Esophagus mucosa (tissue), 1 donor: ENCODE results near the gene SDR42E1. TPM values are rescaled to one million over a fixed set of nuclear protein-coding genes. Genes with fewer than 3 reads are reported as not detected.
A peak's percentile ranks its signal among the peaks of the same experiment; 100 is the strongest.
"Not testable (repeated sequence)": the region's sequence is repeated elsewhere in the genome, so short reads cannot be mapped to it uniquely, and the experiment has no call there.

ENCODE experiments used
- ATAC-seq: fragments of 200-7000 bp; cut with Tn5 transposase; one replicate; pipeline ENCODE4 v1.9.1; 2020
- total RNA-seq: library from RNA; stranded (reverse); gene quantifications from one replicate; pipeline ENCODE4 v1.2.4, GENCODE V29; 2023
- donor health status: DM: yes; HTN: yes; CAD: no.

SDR42E1 gene
- total RNA-seq, 1 donor from 2014 or later: 14.5 TPM

DNA sequence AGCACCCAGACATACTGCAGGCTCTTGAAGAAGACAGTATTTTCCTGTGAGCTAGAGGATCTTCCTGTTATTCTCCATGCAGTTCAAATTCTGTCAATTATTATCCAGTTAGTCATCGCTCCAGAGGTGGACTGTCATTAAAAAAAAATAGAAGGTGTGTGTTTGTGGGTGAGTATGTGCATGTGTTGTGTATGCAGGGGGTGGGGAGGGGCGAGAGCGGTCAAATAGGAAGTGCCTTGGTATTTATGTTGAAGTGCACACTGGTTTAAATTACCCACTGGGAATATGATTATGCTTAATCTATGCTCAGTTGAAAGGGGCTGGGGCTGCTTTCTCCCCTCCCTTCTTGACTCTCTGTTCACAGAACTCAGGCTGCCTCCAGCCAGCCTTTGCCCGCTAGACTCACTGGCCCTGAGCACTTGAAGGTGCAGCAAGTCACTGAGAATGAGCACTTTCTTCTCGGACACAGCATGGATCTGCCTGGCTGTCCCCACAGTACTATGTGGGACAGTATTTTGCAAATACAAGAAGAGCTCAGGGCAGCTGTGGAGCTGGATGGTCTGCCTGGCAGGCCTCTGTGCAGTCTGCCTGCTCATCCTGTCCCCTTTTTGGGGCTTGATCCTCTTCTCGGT, 23.8 kb upstream of the SDR42E1 start, which contains the start of gene HSD17B2:
HSD17B2 (plus strand) TSS at position 273 of the 632 bp plus-strand sequence; CDS start at position 445, 172 bp downstream.
- ATAC-seq: peak; percentile 16

DNA sequence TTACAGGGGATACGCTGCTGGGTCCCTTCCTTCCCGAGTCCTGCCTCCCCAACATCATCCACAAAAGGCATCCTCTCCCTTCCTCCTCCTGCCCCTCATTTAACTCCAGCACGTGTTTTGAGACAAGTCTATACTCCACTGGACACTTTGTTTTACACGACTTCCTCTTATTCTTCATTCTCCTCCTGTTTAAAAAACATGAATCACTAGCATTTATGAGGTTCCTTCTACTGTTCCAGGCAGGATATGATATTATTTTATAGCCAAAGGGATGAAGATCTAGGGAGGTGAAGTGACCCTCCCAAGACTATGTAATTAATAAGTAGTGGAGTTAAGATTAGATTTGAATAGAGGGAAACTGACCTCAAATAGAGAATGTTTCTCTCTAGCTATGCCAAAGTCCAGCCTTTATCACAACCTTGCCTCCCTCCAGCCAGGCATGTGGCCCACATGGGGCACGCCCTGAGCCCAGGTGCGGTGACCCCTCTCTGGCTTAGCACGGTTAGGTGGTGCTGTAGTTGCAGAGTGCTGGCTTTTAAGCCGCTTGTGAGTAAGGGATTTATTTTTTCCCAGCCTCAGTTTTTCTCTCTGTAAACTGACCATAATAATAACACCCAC, 22.5 kb upstream of the SDR42E1 start:
- ATAC-seq: no peak

DNA sequence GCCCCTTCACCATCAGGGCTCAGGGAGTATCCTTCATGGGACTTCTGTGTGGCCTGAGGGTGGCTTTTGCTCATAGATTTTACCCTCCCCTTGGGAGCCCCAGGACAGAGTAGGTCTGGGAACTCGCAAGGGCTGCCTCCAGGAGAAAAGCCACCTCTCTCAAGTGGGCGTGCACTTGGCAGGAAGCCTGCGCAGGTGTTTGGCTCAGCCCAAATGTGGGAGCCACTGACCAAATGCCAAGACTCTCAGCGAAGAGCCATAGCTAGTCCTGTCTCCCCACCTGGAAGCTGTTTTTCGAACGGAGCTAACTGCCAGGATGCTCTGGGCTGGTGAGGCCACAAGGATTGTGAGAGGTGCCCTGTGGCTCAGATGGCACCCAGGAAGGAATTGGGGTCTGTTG, 21.7 kb upstream of the SDR42E1 start:
- peak; percentile 24 for ATAC-seq

DNA sequence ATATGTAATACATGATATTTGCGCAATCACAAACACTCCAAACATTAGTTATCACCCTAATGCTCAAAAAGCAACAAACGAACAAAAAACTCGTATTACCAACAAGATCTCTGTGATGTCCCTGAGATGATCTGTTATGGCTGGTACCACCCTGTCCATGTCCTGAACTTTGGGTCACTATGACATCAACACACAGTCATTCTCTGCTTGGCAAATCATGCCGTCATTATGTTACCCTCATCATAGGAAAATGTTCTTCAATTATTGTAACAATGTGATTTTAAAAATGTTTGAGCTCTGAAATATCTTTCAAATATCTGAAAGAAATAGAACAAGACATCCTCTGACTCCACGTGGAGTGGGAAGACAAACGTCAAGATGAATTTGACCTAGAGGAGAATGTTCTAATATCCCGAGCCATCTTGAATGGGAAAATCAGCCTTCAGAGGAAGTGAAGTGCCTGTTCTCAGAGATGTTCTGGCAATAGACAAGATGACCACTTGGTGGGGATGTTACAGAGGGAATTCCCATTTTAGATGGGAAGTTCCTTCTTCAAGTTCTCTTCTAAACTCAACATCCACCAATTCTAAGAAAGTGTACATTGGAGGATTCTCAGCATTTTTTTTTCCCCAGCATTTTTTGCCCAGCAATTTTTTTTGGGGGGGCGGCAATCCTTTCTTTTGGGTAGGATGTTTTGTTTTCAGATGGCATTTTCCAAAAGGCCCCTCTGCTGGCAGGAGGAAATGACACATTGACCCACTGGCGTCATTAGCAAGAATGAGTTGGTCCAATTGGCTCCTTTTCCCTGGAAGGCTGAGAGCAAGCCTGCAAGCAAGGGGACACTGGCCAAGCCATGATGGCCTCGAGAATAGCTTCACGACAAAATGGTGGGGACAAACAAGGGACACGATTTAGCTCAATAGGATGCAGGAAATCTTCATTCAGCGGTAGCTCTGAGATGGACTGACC, 20.1 kb upstream of the SDR42E1 start:
- no peak for ATAC-seq

DNA sequence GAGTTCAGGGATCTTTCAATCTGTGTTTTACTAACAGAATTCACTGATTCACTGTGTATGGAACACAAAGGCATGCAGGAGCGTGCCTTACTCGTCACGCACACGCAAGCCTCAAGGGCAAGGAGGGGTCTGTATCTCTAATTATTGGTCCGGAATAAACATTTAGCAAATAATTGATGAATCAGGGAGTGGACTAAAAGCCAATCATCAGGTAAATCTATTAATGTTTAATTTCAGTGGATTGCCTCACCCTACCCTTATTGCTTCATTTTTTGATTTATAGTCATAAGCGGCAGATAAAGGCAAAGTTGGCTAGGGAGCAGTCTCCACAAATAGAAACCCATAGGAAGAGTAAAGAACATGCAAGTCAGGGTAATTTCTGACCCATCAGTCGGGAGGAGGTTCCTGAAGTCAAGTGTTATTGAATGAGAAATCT, 16.4 kb upstream of the SDR42E1 start:
- peak; percentile 67 for ATAC-seq

DNA sequence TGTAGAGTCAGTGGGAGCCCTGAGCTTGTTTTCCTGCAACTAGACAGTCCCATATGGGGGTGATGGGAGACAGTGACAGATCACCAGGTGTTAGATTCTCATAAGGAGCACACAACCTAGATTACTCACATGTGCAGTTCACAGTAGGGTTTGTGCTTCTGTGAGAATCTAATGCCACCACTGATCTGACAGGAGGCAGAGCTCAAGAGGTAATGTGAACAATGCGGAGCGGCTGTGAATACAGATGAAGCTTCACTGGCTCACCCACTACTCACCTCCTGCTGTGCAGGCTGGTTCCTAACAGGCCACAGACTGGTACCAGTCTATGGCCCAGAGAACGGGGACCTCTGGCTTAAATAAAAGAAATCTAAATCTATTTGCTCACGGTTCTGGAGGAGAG, 13.6 kb upstream of the SDR42E1 start:
- no peak for ATAC-seq

DNA sequence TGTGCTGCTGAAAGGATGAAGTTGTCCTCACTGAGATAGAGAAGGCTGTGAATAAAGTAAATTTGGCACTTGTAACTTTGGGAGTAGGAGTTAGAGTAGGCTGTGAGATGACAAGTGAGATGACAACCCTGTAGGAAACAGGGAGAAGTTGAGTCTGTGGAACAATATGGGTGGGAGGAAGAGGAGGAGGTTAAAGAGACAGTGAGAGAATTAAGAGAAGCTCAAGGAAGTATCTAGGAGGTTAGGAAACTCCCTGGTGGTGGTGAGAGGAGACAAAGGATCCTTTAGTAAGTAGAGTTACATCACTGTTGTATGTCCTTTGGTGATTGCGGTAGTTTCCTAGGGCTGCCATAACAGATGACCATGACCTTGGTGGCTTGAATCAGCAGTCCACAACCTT, 13.0 kb upstream of the SDR42E1 start:
- ATAC-seq: no peak

DNA sequence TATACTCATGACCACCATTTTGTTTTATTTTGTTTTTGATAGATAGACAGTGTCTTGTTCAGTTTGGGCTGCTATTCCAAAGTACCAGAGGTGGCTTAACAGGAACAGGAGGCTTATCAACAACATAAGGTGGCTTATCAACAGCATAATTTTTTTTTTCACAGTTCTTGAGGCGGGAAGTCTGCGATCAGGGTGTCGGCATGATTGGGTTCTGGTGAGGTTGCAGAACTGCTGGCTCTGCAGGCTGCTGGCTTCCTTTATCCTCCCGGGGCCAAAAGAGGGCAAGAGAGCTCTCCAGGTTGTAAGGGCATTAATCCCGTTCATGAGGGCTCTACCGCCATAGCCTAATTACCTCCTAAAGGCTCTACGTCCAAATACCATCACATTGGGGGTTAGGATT, 11.9 kb upstream of the SDR42E1 start:
- ATAC-seq: no peak

DNA sequence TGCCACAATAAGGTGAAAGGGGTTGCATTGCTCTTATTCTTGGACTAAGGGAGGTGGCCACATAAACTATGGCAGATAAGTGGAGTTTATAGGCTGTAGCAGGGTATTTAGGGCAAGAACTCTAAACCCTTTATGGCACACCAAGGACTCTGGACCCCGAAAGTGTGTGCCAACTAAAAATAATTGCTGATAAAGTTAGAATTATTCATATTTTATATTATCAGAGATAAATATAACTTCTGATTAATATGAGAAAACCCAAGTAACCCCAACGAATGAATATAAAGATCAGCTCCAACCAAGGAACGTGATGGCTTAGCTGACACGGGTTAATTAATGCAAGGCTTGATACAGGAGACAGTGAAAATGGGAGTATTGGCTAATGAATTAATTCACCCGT, 8.8 kb upstream of the SDR42E1 start:
- no peak for ATAC-seq

DNA sequence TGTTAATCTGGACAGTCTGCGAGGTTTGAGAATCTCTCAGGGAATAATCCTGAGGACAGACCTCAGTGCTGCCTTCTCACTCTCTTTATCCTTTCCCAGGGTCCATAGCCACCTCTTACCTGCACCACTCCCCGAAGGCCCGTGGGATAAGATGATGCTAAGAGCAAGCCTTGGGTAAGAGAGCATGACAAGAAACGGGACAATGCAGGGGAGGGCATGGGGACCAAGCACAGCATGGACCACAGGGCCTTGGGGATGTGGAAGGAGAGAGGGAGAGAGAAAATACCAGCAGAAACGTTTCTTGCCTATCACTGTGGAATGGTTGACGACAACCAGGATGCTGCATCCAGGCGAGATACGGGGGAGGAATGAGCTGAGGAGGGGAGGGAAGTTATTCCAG, 8.3 kb upstream of the SDR42E1 start:
- no peak for ATAC-seq

DNA sequence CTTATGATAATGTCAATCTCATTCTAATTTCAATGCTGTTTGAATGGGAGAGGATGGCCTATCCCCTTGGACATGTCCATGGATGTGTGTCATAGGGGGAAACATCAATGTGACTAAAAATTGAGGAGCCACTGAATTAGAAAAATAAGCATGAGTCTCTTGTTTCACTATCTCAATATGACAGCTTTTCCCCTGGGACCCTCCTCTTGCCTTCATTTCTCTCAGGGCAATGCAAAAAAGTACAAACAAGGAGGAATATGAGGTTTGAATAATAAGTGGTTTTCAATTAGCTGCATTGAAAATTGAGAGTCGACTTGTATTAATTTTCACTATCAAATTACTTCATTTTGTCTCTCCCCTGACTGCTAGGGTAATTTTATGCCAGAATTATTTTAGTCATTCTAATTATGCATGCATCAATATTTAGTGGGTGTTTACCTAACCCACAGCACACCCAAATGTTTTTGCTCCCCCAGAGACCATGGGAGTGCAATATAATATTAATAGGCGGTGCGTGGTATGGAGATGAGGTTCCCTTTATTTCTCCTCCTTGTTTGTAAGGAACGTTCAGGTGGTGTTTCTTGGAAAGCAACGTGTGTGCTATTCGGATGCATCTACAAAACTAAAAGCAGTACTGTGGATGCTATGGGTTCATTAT, 6.8 kb upstream of the SDR42E1 start:
- ATAC-seq: no peak

DNA sequence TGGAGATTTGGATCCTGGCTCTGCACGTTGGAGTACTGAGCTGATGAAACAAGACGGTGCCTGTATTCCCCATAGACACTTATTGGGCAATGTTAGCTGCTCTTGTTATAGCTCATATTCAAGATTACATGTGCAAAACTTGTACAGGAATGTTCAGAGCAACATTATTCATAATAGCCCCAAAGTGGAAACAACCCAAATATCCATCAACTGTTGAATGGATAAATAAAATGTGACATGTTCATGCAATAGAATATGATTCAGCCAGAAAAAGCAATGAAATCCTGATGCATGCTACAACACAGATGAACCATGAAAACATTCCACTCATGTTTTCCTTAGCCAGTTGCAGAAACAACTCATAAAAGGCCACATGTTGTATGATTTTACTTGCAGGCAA, 5.7 kb upstream of the SDR42E1 start:
- ATAC-seq: peak; percentile 82

DNA sequence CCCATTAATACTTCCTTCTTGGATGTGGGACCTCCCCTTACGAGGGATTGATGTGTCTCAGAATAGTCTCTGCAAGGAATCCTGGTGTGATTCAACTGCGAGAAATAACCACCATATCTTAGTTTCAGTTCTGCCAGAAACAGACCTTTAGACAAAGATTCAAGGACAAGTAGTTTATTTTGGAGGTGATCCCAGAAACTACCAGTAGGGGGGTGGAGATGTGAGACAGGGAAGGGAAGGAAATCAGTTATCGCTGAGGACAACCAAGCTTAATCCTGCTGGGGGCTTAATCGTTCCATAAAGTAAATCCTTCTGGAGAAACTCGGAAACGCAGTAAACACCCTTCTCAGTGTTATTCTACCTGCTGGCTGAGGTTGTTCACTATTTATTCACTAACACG, 5.0 kb upstream of the SDR42E1 start:
- peak; percentile 23 for ATAC-seq

DNA sequence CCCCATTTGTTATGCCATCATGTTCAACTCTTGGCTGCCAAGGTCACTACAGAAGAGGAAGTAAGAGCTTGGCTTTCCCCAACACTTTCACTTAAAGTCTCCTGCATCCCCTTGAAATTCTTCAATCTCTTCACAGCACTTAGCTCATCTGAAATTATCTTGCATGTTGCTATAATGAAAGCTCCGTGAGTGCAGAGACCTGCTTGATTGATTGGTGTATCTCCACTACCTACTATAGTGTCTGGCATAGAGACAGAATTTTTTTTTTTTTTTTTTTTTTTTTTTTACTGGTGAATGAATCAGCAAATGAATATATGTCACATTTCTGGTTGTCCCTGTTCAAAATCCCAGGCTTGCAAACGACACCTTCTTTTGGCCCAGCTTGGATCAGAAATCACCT, 1.9 kb upstream of the SDR42E1 start:
- no peak for ATAC-seq

DNA sequence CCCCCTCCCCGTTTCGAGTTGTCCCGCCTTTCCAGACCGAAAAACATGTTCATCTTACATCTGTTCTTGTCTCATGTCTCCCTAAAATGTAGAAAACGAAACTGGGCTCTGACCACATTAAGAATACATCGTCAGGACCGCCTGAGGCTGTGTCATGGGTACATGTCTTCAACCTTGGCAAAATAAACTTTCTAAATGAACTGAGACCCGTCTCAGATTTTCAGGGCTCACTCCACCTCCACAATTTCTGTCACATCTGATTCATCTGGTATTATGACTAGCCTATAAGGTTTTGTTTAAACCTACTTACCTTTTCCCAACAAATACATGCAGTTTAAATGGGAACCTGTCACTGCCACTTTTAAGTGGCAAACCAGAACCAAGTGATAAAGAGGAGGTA, 621 bp downstream of the SDR42E1 start:
- peak; percentile 41 for ATAC-seq

DNA sequence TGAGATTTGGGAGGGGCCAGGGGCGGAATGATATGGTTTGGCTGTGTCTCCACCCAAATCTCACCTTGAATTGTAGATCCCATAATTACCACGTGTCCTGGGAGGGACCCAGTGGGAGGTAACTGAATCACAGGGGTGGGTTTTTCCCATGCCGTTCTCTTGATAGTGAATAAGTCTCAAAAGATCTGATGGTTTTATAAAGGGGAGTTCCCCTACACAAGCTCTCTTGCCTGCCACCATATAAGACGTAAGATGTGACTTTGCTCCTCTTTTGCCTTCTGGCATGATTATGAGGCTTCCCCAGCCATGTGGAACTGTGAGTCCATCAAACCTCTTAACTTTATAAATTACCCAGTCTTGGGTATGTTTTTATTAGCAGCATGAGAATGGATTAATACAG, 1.5 kb downstream of the SDR42E1 start:
- ATAC-seq: not testable (repeated sequence)

DNA sequence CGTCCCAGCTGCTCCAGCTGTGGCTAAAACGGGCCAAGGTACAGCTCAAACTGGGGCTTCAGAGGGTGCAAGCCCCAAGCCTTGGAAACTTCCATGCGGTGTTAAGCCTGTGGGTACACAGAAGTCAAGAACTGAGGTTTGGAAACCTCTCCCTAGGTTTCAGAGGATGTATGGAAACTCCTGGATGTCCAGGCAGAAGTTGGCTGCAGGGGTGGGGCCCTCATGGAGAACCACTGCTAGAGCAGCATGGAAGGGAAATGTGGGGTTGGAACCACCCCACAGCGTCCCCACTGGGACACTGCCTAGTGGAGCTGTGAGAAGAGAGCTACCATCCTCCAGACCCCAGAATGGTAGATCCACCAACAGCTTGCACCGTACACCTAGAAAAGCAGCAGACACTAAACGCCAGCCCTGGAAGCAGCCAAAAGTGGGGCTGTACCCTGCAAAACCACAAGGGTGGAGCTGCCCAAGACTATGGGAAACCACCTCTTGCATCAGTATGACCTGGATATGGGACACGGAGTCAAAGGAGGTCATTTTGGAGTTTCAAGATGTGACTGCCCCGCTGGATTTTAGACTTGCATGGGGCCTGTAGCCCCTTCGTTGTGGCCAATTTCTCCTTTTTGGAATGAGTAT, 2.2 kb downstream of the SDR42E1 start:
- ATAC-seq: no peak

DNA sequence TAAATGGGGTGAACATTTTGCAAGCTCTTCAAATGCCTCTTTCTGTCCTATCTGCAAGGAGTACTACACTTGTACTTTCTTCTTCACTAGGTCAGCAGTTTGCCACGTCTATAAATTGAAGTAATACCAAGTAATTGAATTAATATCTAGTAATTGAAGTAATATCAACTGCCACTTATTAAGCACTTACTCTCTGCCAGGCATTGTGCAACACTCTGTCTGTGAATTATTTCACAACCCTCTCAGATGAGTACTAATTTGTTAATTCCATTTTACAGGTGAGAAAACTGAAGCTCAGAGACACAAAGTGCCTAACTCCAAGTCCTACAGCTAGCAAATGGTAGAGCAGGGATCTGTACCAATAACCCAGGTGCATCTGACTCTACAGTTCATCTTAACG, 4.1 kb downstream of the SDR42E1 start:
- ATAC-seq: no peak

DNA sequence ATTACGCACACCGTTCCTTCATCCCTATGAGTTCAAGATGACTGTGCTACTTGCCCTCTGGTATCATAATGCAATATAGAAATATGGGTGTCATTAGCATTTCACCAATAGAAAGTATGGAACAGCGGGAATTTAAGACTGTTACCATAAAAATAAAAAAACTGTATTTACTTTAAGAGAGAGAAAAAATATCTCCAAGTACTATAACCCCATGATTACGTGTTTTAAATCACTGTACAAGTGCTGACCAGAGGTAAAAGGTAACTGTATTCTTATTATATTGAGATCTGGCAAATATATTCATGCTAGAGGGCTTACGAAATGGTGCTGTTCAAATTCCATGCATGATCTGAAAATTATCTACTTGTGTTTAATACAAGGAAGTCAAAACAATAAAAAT, 5.2 kb downstream of the SDR42E1 start:
- no peak for ATAC-seq

DNA sequence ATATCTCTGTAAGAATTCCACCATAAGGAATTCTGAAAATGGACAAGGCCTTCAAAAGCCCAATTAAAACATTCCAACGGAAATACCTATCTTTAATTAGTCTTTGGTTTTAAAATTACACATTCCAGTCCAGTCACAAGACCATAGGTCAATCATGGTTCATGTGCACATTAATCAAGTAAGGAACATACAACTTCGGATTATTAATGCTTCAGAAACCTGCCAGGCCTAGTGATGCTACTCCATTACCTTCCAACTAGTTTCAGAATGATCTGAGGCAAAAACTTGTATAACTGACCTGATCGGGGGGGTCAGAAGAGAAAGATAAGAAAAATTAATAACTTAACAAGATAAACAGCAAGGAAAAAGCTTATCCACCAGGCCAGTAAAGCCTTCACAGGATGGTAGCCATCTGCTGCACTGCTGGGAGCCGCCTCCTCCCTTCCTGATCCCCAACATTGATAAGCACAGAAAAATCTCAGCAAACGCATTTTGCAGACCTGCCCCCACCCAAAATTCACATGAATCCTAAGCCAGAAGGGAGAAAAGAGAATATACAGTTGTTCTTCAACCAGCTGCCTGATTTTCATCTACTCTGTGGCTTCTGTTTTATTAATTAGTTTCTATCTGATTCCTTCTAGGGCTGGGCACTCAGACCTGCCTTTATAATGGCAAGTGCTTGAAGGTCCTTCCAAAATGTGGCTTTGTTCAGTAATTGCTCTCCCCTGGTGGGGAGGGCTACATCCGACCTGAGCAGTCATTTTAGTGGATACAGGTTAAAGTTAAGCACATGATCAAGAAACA, 6.0 kb downstream of the SDR42E1 start:
- no peak for ATAC-seq

DNA sequence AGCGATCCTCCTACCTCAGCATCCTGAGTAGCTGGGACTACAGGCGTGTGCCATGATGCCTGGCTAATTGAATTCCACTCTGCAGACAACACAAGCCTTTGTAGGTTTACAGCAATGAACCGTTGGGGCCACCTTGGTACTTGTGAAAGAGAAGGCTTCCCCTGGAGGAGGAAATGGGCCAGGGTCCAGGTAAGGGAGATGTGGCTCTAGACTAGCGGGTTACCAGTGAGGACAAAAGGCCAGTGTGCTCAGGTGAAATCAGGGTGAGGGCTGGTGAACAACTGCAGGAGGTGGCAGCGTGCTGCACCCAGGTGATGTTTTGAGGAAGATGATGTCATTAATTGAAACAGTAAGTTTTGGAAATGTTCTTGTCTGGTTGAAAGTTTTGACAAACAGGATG, 6.7 kb downstream of the SDR42E1 start:
- no peak for ATAC-seq

DNA sequence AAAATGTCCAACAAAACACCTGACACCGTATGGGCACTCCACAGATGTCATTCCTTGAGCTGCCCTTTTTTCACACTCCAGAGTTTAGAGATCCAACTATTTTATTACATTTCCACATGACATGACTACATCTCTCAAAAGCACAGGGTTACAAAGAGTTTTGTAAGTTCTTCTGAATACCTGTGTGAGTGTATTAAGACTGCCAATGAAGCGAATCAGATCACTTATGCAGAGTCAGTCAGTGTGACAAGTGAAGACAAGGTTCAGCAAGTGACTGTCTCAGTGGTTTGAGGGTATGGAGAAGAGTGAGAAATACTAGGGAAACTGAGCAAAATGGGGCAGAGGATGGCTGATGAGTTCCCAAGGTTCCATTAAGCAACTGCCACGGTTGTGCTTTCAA, 8.4 kb downstream of the SDR42E1 start:
- ATAC-seq: peak; percentile 67
